ENCODE measurements around the gene ADGRG1.
A peak's percentile ranks its signal among the peaks of the same experiment; 100 is the strongest.

Gene ADGRG1

GRCh38 chr16:57604177-57604576, 24.3 kb upstream of the ADGRG1 start:
- no peak for DNase-seq

DNA sequence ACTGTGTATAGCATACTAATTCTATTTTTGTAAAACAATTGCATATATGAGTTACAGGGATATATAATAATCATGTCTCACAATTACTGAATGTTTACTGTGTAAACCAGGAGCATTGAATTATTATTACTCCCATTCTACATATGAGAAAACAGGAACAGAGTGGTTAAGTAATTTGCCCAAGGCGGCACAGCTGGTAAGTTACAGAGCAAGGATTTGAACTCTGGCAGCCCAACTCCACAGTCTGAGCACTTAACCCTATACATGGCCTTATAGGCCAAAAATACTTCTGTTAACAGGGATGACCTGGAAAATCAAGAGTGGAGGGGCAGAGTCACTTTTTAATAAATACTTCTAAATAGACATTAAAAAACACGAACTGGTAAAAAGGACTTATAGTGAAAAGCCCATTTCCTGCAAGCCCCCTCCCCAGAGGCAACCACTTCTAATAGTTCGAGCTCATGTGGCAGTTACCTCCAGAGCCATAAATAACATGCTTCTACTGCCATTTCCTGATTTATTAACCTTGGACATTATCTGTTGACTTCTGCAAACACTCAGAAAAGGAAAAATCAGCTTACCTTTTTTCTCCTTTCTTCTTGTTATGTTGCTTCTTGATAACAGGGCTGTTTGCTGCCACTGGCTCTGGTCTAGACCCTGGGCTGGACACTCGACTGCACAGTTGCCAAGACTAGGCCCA, 22.1 kb upstream of the ADGRG1 start:
- no peak for DNase-seq

DNA sequence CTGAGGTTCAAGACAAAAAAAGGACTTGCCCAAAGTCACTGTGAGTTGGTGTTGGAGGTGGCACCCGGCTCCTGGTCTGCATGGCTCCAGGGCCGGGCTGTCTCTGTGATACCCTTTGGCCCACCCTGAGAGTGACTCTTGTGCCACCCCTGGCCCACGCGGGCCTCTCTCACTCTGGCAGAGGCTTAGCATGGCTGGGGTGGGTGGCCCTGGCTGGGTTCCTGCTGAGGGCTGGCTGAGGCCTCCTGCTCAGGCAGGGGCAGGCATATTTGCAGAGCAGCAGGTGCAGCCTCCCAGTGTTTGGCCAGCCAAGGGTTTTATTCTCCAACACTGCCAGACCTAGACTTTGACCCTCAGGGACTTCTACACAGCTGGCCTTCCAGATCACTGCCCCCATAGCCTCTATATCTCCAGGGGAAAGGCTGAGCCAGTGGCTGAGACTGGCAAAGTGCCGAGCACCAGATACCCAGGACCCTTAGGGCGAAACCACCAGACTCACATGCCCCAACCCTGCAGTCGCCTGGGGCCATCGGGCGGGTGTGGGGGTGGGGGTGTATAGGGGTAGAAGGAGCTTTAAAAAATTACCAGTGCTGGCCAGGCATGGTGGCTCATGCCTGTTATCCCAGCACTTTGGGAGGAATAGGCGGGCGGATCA, 21.5 kb upstream of the ADGRG1 start:
- DNase-seq: no peak

DNA sequence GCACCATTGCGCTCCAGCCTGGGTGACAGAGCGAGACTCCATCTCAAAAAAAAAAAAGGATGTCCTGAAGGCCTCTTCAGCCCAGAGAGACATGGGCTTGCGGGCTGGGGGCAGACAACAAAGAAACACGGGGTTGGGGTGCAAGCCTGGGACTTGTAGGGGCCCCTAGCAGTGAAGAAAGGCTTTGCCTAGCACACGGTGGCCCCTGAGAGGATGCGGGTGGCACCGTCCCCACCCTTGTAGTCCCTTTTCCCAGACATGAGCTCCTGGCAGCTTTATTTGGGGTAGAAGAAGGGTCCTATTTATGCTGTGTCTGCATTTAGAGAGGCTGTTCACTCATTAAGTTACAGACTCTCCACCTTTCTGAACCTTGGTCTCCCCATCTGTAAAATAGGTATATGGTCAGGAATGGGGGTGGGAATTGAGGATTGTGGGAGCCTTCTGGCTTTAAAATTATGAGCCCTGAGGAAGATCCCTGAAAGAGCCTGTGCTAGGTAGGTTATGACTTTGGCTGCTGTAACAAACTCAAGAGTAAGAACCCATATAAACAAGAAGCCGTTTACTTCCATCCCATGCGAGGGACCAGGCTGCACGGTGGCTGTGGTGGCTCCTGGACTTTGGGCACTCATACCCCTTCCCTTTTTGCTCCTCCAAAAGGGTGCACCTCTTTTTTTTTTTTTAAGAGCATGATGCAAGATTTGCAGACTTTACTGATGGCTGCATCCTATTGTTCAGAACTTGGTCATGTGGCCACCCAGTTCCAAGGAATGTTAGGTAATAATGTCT, 20.6 kb upstream of the ADGRG1 start:
- no peak for DNase-seq

GRCh38 chr16:57608462-57609113, 19.8 kb upstream of the ADGRG1 start:
- DNase-seq: no peak

- peak in 12 of 58 donors; percentile 18 to 57 (median 37) for DNase-seq
Measured at GRCh38 chr16:57609541-57610401, 18.7 kb upstream of the ADGRG1 start.

DNA sequence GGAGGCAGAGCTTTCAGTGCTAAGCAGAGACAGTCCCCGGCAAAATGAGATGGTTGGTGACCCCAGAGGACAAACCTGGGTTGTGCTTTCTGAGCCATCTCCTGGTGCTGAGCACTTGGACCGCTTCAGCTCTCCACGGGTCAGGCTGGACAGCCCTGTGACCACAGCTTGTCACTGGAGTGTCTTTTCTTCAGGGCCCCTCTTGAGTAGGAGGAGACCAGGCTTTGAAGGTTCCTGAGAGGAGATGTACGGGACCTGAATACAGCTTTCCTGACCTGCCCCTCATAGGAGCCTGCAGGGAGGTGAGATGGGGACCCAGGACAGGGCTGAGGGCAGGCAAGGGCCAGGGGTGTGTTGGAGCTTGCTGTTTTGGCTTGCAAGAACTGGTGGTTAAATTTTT, 17.8 kb upstream of the ADGRG1 start:
- no peak for DNase-seq

DNA sequence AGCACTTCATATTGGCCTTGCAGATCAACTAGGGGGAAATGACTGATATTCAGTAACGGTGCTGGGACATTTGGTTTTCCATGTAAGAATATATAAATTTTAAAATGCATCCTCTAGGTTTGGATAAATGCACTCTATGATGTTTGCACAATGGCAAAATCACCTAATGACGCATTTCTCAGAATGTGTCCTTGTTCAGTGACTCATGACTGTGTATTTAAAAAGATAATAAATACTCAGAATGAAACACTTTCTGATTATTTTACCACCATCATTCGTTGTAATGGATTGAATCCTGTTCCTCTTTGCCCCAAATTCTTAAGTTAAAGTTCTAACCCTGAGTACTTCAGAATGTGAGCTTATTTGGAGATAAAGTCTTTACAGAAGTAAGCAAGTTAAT, 17.2 kb upstream of the ADGRG1 start:
- no peak for DNase-seq

- no peak for DNase-seq
Measured at GRCh38 chr16:57611706-57612105, 16.7 kb upstream of the ADGRG1 start.

- no peak for DNase-seq
Measured at GRCh38 chr16:57612494-57612893, 15.9 kb upstream of the ADGRG1 start.

GRCh38 chr16:57613514-57613913, 14.9 kb upstream of the ADGRG1 start:
- DNase-seq: no peak

DNA sequence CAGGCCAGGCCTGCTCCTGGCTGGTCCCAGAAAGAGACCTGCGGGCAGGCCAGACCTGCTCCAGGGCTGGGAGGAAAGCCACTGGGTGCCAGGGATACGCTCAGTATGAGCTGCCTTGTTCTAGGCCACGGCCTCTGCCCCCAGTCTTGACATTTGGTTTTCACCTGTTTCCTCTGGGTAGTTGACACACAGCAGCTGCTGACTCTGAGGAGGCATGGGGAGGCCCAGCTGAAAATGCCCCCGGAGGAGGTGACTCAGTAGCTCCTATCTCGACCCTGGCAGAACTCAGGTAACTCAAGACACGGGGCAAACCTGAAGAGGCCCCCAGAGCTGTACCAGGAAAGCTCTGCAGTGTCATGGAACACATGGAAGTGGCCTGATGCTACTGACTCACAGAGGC, 13.9 kb upstream of the ADGRG1 start:
- DNase-seq: no peak

DNA sequence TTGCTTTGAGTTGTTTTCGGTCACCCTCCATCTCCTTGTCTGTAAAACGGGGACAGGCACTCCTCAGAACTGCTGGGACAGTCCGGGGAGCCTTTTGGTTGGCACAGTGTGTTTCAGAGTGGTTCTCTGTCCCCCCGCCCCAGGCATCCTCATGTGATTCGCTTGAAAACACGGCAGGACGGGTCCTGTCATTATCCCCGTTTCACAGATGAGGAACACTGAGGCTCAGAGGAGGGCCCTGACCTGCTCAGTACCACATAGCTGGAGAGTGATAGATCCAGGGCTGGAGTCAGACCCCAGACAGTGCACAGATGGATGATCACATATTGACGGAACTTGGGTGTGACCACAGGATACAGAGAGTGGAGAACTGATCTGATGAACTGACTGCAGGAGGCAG, 13.5 kb upstream of the ADGRG1 start:
- no peak for DNase-seq

DNA sequence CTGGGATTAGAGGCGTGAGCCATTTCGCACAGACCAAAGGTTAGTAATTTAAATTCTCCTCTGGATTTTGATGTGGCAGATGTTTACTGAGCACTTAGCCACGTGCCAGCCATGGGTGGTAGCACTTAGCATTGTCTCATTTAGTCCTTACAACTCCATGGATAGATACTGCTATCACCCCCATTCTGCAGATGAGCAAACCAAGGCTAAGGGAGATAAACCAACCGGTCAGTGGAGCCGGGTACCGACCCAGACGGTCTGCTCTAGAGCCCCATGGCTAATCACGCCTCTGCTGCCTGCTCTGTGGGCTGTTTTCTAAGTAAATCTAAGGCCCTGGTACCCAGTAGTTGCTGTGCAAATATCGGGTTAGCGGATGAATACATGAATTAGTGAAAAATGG, 12.6 kb upstream of the ADGRG1 start:
- no peak for DNase-seq

DNA sequence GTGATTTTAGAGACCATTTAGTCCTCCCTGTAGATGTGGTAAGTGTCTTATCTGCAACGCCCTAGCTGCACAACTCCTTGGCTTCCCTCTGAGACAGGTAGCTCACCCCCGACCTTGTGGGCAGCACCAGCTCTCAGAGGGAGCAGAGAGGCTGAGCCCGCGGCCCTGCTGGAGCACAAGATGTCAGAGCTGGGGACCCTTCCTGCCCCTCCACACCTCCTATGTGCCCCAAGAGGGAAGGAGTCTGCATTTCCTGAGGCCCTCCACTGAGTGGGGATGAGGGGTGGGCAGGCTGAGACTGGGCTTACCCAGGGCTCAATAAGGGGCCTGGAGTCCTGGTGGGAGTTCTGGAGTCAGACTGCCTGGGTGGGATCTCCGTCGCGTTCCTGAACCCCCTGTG, 12.2 kb upstream of the ADGRG1 start:
- no peak for DNase-seq

GRCh38 chr16:57616876-57617275, 11.6 kb upstream of the ADGRG1 start:
- DNase-seq: no peak

DNA sequence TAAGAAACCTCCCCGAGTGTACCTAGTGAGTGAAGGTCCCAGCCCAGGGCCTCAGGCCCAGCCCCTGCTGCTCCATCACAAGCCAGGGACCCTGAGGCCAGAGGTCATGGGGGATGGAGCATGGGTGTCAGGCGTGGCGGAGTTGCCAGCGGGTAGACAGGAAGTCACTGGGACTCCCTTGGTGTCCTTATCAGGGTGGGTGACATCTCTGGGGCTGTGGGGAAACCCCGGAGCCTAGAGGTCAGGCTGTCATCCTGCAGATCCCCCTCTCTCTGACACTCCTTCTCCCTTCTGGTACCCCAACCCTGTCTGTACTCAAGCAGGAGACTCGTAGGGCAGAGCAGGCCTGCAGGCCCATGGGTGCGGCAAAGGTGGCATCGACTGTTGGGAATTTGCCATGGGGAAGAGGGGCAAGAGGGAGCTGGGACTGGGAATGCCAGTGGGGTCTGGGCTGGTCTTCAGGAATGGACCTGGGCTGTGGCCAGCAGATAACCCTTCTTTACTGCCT, 10.8 kb upstream of the ADGRG1 start:
- DNase-seq: no peak

DNA sequence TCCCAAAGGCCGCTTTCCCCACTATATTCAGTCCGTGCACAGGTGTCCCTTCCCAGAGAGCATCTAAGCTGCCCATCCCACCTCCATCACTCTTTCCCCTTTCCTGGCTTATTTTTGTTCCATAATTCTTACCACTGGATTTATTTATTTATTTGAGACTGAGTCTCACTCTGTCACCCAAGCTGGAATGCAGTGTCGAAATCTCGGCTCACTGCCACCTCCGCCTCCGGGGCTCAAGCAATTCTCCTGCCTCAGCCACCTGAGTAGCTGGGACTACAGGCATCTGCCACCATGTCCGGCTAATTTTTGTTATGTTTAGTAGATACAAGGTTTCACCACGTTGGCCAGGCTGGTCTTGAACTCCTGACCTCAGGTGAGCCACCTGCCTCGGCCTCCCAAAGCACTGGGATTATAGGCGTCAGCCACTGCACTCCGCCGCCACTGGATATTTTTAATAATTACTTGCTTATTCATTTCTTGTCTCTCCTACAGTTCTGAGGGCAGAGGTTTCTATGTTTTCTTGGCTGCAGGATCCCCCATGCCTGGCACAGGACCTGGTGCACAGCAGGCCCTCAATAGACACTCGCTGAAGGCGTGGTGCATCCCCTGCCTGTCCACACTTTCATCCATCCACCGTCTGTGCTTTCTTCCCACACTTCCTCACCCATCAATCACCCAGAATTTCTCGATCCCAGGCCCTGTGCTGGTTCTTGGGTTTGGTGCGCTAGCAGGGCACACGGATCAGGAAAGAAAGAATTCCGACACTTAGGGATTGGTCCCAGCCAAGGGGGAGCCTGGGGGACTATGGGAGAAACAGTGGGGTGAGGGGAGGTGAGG, 9.9 kb upstream of the ADGRG1 start:
- no peak for DNase-seq

DNA sequence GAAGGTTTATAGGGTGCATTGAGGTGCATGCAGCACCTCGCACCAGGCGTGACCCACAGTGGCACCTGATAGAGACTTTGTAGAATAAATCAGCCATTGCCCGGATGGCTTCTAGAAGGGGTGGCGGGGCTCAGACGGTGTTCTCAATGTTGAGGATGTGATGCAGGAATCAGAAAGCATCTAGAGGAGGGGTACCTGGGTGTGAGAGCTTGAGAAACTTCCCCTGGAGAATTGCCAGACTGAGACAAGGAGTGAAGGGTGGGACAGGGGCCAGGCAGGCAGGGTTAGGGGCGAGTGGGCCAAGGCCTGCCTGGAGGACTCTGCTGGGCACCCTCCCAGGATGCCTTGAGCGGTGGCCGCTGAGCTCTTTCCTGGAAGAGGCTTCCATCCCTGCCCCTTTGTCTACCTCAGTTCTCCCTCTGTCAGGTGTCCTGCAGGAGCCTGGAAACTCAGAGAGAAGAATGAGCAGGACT, 9.3 kb upstream of the ADGRG1 start:
- DNase-seq: no peak
